GM12878 (cell line): ENCODE data around the gene FCHSD2. TPM values are rescaled to one million over a fixed set of nuclear protein-coding genes. Genes with fewer than 3 reads are reported as not detected.

Source experiments
- BACH1 ChIP-seq: fragments of 450-650 bp; IDR thresholded peaks from 2 replicates; pipeline ENCODE4 v1.6.1; 2017; ENCODE audit warnings: mild to moderate bottlenecking, borderline replicate concordance
- BCL3 ChIP-seq: IDR thresholded peaks from 2 replicates; pipeline ENCODE4 v1.6.1; 2011; ENCODE audit warnings: borderline replicate concordance, low read depth, mild to moderate bottlenecking, moderate library complexity, low read length; ENCODE audit not compliant: insufficient read depth, poor library complexity, severe bottlenecking
- BHLHE40 ChIP-seq, 2 experiments: fragments of 450-650 bp in 1 of 2; IDR thresholded peaks; 2 replicates each; pipeline ENCODE4 v1.6.1; 2011 to 2017; ENCODE audit warnings: low read depth in 2 of 2, borderline replicate concordance in 1 of 2, improper control_type of control experiment in 1 of 2, low read length in 1 of 2, mild to moderate bottlenecking in 1 of 2
- E2F8 ChIP-seq: fragments of 450-650 bp; IDR thresholded peaks from 2 replicates; pipeline ENCODE4 v1.6.1; 2018; ENCODE audit warnings: mild to moderate bottlenecking, low read depth, moderate library complexity; ENCODE audit not compliant: partially characterized antibody
- FOS ChIP-seq: IDR thresholded peaks from 3 replicates; pipeline ENCODE4 v1.6.1; 2011; ENCODE audit warnings: borderline replicate concordance; ENCODE audit not compliant: insufficient read length; ENCODE audit errors: extremely low read depth
- FOXM1 ChIP-seq: IDR thresholded peaks from 2 replicates; pipeline ENCODE4 v1.6.1; 2012; ENCODE audit warnings: low read depth, mild to moderate bottlenecking, inconsistent platforms, low read length, moderate library complexity
- HCFC1 ChIP-seq: fragments of 150-350 bp; IDR thresholded peaks from 2 replicates; pipeline ENCODE4 v1.6.1; 2014; ENCODE audit warnings: low read length
- HSF1 ChIP-seq: fragments of 150-350 bp; IDR thresholded peaks from 2 replicates; pipeline ENCODE4 v1.6.1; 2014; ENCODE audit warnings: mild to moderate bottlenecking, low read depth, low read length
- NFYB ChIP-seq: IDR thresholded peaks from 2 replicates; pipeline ENCODE4 v1.6.1; 2011; ENCODE audit warnings: low read depth, mild to moderate bottlenecking, low read length, improper control_type of control experiment, moderate library complexity; ENCODE audit not compliant: insufficient read depth
- PAX5 ChIP-seq: IDR thresholded peaks from 2 replicates; pipeline ENCODE4 v1.6.1; 2011; ENCODE audit warnings: low read depth, low read length, borderline replicate concordance
- POU2F2 ChIP-seq: IDR thresholded peaks from 3 replicates; pipeline ENCODE4 v1.6.1; 2011; ENCODE audit warnings: low read depth, mild to moderate bottlenecking, low read length, borderline replicate concordance
- RB1 ChIP-seq: fragments of 450-650 bp; formaldehyde crosslinking; IDR thresholded peaks from 2 replicates; pipeline ENCODE4 v1.6.1; 2017; ENCODE audit warnings: mild to moderate bottlenecking, borderline replicate concordance
- RBBP5 ChIP-seq: fragments of 200-600 bp; sonication (generic); conservative IDR thresholded peaks from 2 replicates; pipeline ENCODE4 v1.6.1; 2016
- RELA ChIP-seq: fragments of 450-650 bp; IDR thresholded peaks from 2 replicates; pipeline ENCODE4 v1.8.0; 2014; ENCODE audit warnings: borderline replicate concordance; ENCODE audit not compliant: partially characterized antibody
- TAF1 ChIP-seq: IDR thresholded peaks from 2 replicates; pipeline ENCODE4 v1.6.1; 2011; ENCODE audit warnings: mild to moderate bottlenecking, low read depth, low read length, borderline replicate concordance
- TCF3 ChIP-seq: IDR thresholded peaks from 2 replicates; pipeline ENCODE4 v1.6.1; 2012; ENCODE audit warnings: low read depth, mild to moderate bottlenecking, low read length, borderline replicate concordance; ENCODE audit not compliant: insufficient read depth
- ZNF217 ChIP-seq: fragments of 450-650 bp; IDR thresholded peaks from 2 replicates; pipeline ENCODE4 v1.6.1; 2017; ENCODE audit warnings: antibody characterized with exemption, mild to moderate bottlenecking
- ZNF24 ChIP-seq: fragments of 450-650 bp; IDR thresholded peaks from 2 replicates; pipeline ENCODE4 v1.6.1; 2017; ENCODE audit warnings: antibody characterized with exemption, mild to moderate bottlenecking
- ZSCAN29 ChIP-seq: fragments of 450-650 bp; IDR thresholded peaks from 2 replicates; pipeline ENCODE4 v1.6.1; 2017; ENCODE audit warnings: mild to moderate bottlenecking, moderate library complexity
- polyA plus RNA-seq, 11 experiments: library from polyadenylated mRNA; depleted of rRNA in 4 of 11; unstranded in 6 of 11; stranded (reverse) in 5 of 11; fragments of >200 nt; fragmentation: Nextera tagmentation in 4 of 11; fragmentation: Illumina TruSeq in 1 of 11; extraction: Ambion mirVana in 4 of 11; extraction: Trizol in 1 of 11; gene quantifications; 1 replicate in 1 of 11; 2 replicates in 10 of 11; pipeline versions ENCODE4 v1.2.1 to v1.2.3, GENCODE V29; 2011 to 2016; ENCODE audit warnings: inconsistent platforms in 2 of 11, missing spikeins in 2 of 11, low read depth in 1 of 11
- total RNA-seq, 4 experiments: library from RNA; depleted of rRNA in 3 of 4; stranded (reverse); fragments of >200 nt in 3 of 4; fragmentation: Illumina TruSeq in 1 of 4; extraction: Trizol in 1 of 4; gene quantifications; 2 replicates each; pipeline versions ENCODE4 v1.2.1 to v1.2.3, GENCODE V29; 2013 to 2021
- TF ChIP-seq, protein P1 (sequence below): fragments of 450-650 bp; conservative IDR thresholded peaks from 2 replicates; pipeline ENCODE4 v1.6.1; 2017; ENCODE audit warnings: mild to moderate bottlenecking, moderate library complexity
- TF ChIP-seq, protein P2 (sequence below): fragments of 450-650 bp; IDR thresholded peaks from 2 replicates; pipeline ENCODE4 v1.6.1; 2016; ENCODE audit warnings: mild to moderate bottlenecking

The FCHSD2 gene
- total and polyA plus RNA-seq, 10 of the 15 experiments (the other 5 are each of a cell fraction or from before 2014, with no cell fraction given), result 13.2 to 89.8 (median 47.8) TPM

GRCh38 chr11:73152861-73153483 is 10.9 kb upstream of the FCHSD2 start (continued):
- no peak for TF ChIP-seq E2F8
- no peak for TF ChIP-seq NFYB
- TF ChIP-seq, protein P1, sequence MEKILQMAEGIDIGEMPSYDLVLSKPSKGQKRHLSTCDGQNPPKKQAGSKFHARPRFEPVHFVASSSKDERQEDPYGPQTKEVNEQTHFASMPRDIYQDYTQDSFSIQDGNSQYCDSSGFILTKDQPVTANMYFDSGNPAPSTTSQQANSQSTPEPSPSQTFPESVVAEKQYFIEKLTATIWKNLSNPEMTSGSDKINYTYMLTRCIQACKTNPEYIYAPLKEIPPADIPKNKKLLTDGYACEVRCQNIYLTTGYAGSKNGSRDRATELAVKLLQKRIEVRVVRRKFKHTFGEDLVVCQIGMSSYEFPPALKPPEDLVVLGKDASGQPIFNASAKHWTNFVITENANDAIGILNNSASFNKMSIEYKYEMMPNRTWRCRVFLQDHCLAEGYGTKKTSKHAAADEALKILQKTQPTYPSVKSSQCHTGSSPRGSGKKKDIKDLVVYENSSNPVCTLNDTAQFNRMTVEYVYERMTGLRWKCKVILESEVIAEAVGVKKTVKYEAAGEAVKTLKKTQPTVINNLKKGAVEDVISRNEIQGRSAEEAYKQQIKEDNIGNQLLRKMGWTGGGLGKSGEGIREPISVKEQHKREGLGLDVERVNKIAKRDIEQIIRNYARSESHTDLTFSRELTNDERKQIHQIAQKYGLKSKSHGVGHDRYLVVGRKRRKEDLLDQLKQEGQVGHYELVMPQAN, result 0 out of 2 replicates have a peak, but pooled peaks have one; percentile 16
- TF ChIP-seq ZSCAN29, result no peak
- peak; percentile 72 for TF ChIP-seq BCL3
- TF ChIP-seq TAF1, result peak; percentile 87
- peak; percentile 98 for TF ChIP-seq PAX5
- TF ChIP-seq HSF1, result no peak
- no peak for TF ChIP-seq FOS
- TF ChIP-seq POU2F2, result peak; percentile 89
- TF ChIP-seq BACH1, result peak; percentile 97; the same call in 1 of the 2 replicates
- TF ChIP-seq ZNF217, result peak; percentile 55; the same call in 1 of the 2 replicates
- TF ChIP-seq BHLHE40 (IDR thresholded peaks at IDR 0.05; ENCODE audit: borderline replicate concordance in 1 of 2, low read depth in 2 of 2, low read length in 1 of 2), result peak; percentile 99
- no peak for TF ChIP-seq HCFC1
- no peak for TF ChIP-seq RBBP5
- TF ChIP-seq, protein P2, sequence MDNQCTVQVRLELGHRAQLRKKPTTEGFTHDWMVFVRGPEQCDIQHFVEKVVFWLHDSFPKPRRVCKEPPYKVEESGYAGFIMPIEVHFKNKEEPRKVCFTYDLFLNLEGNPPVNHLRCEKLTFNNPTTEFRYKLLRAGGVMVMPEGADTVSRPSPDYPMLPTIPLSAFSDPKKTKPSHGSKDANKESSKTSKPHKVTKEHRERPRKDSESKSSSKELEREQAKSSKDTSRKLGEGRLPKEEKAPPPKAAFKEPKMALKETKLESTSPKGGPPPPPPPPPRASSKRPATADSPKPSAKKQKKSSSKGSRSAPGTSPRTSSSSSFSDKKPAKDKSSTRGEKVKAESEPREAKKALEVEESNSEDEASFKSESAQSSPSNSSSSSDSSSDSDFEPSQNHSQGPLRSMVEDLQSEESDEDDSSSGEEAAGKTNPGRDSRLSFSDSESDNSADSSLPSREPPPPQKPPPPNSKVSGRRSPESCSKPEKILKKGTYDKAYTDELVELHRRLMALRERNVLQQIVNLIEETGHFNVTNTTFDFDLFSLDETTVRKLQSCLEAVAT, result peak; percentile 87
- no peak for TF ChIP-seq FOXM1
- peak; percentile 92 for TF ChIP-seq RELA
- TF ChIP-seq RB1, result no peak
- TF ChIP-seq ZNF24, result no peak
- TF ChIP-seq TCF3, result peak; percentile 100
